ENCODE results near the gene ICAM5.
"Not testable (repeated sequence)": the region's sequence is repeated elsewhere in the genome, so short reads cannot be mapped to it uniquely, and the experiment has no call there.

Gene ICAM5

GRCh38 chr19:10321417-10321797, 31.7 kb downstream of the ICAM5 start:
- no peak for DNase-seq

GRCh38 chr19:10321874-10322835, 32.4 kb downstream of the ICAM5 start:
- no peak for DNase-seq

GRCh38 chr19:10325732-10326131, 36.0 kb downstream of the ICAM5 start:
- DNase-seq: no peak

GRCh38 chr19:10327793-10328192, 38.0 kb downstream of the ICAM5 start:
- DNase-seq: no peak

GRCh38 chr19:10328558-10329429, 39.0 kb downstream of the ICAM5 start:
- DNase-seq: no peak

GRCh38 chr19:10329555-10329954, 39.8 kb downstream of the ICAM5 start:
- no peak for DNase-seq

- DNase-seq: no peak
Measured at GRCh38 chr19:10332158-10332964, 42.6 kb downstream of the ICAM5 start.

- DNase-seq: peak; percentile 98
Measured at GRCh38 chr19:10332965-10333757, 43.4 kb downstream of the ICAM5 start, which contains the start of gene RAVER1. RAVER1 (minus strand) TSS chr19:10333529; CDS start chr19:10333507, 22 bp downstream.

GRCh38 chr19:10333758-10334587, 44.2 kb downstream of the ICAM5 start:
- no peak for DNase-seq

- DNase-seq: peak; percentile 28
Measured at GRCh38 chr19:10334588-10335351, 45.0 kb downstream of the ICAM5 start.

GRCh38 chr19:10335352-10335985, 45.7 kb downstream of the ICAM5 start:
- DNase-seq: no peak

GRCh38 chr19:10336725-10337124, 47.0 kb downstream of the ICAM5 start:
- not testable (repeated sequence) for DNase-seq

- no peak for DNase-seq
Measured at GRCh38 chr19:10338940-10339339, 49.2 kb downstream of the ICAM5 start.

GRCh38 chr19:10339380-10339960, 49.7 kb downstream of the ICAM5 start, which contains the start of gene ICAM3:
ICAM3 (minus strand) TSS chr19:10339624; CDS start chr19:10339614, 10 bp downstream.
- DNase-seq: peak; percentile 63

GRCh38 chr19:10339977-10340376, 50.2 kb downstream of the ICAM5 start:
- DNase-seq: peak; percentile 20

- DNase-seq: no peak
Measured at GRCh38 chr19:10343495-10343894, 53.7 kb downstream of the ICAM5 start.

- no peak for DNase-seq
Measured at GRCh38 chr19:10344780-10345179, 55.0 kb downstream of the ICAM5 start.

Data from CD4-positive, alpha-beta T cell treated with Interleukin-17A for 1 hour (primary cell).